GM19455 (cell line): Measurements from ENCODE around the gene MRPS12.
"Not testable (repeated sequence)": the region's sequence is repeated elsewhere in the genome, so short reads cannot be mapped to it uniquely, and the experiment has no call there.

Source experiments
- ATAC-seq: cut with Tn5 transposase; IDR thresholded peaks from one replicate; pipeline ENCODE4 v1.9.1; 2021; ENCODE audit not compliant: unreplicated experiment

Gene MRPS12

DNA sequence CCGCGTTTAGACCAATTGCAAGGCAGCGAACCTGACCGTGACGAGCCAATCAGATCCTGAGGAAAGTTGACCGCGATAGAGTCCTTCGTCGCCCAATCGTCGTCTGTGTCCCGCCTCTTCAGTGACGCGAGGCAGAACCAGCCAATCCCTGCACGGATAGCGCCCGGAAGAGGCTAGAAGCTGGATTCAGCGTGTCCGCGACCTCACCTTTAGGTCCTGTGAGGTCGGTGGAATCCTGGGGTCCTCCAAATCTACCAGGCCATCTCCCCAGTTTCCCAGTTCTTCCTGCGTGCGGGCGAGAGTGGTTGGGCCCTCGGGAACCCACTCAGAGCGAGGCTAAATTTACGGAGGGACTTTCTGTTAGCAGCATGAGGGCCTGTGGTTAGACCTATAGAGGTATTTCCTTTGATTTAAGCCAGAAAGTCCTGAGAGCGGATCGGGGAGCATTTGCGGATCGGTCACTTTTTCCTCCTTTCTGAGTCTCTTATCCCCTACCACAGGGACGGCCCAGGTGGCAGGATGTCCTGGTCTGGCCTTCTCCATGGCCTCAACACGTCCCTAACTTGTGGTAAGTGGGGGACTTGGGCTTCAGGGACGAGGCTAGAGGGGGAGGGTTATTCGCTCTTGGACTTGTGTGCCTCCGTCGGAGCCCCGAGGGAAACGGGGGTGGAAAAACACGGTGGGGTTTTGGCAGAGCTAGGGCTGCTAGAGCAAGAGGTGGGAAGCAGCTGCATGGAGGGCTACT is at the start of gene MRPS12:
MRPS12 (plus strand) TSS at position 169 of the 745 bp plus-strand sequence; CDS start at position 520, 351 bp downstream.
- peak; percentile 92 for ATAC-seq

DNA sequence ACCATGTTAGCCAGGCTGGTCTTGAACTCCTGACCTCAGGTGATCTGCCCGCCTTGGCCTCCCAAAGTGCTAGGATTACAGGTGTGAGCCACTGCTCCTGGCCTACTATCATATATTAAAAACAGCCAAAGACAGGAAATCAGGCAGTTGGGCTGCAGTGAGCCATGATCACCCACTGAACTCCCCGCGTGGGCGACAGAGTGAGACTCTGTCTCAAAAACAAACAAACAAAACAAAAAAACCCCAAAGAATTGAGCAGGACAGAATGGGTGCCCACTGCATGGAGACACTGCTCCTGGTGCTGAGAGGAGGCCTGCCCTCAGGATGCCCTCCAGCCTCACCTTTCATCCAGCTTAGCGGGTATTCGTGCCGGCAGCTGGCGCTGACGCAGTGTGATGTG is 47.5 kb upstream of the MRPS12 start:
- no peak for ATAC-seq

DNA sequence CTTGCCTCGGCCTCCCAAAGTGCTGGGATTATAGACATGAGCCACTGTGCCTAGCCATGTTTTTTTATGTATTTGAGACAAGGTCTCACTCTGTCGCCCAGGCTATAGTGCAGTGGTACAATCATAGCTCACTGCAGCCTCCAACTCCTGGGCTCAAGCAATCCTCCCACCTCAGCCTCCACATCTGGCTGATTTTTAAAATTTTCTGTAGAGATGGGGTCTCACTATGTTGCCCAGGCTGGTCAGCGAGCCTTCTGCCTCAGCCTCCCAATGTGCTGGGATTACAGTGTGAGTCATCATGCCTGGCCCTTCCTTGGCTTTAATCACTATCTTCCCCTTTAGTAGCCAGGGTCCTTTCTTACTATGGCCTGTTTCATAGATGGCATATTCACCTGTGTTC is 46.1 kb upstream of the MRPS12 start:
- ATAC-seq: not testable (repeated sequence)

DNA sequence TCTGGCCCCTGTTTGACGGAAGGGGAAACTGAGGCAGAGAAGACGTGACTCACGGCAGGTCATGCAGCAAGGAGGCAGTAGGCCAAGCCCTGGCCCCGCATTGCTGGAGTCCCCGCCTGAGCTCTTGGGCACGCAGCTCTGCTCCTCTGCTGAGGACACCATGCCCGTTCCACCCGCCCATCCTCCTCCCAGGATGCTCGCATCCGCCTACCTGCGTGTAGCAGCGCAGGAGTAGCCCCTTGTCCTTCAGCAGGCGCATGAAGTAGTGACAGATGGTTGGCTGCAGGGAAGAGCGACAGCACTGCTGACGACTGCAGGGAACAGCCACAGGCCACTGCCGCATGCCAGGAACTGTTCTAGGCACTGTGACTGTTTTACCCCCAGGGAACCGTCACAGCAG is 41.9 kb upstream of the MRPS12 start:
- no peak for ATAC-seq

DNA sequence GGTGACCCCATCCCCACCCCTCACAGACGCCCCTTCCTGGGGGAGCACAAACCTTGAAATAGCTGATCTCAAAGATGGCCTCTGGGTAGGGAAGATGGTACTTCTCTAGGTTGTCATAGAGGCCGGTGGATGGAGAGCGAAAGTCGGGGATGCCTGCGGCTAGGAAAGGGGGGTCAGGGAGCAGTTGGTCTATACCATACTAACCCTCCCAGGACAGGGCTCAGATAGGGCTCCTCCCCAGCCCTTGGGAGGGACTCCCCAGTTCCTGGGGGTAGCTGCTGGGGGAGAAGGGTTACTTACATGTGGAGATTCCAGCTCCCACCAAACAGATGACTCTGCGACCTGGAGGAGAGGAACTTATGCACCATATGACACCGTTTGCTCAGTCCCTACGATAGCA is 40.9 kb upstream of the MRPS12 start:
- no peak for ATAC-seq

DNA sequence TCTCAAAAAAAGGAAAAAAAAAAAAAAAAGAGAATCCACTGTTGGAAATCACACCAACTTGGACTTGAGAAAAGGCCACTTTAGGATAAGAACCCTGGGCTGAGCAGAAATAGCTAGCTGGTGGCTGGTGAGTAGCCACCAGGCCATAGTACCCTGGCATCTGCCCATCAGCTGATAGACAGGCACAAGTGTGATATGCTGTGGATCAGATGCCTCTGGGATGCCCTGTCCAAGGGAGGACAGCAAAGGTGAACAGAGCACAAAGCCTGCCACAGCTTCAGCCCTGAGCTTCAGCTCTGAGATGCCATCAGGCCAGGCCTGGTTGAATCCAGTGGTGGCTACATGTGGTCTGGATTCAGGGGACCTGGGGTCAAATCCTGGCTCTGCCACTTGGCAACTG is 40.1 kb upstream of the MRPS12 start:
- no peak for ATAC-seq

DNA sequence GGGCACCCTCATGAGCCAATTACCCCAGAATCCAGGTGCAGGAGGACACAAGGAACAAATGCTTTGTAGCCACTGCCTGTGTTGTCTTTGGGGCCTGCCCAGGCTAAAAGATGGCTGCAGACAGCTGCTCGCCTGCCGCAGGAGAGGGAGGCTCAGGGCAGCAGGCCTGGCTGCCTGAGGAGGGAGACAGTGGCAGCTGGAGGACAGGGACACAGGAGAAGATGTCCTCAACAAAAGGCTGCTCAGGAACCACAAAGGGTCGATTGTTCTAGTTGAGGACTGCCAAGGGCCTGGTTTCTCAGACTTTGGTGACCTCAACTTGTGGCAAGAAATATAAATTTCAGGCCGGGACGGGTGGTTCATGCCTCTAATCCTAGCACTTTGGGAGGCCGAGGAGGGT is 39.0 kb upstream of the MRPS12 start:
- no peak for ATAC-seq

DNA sequence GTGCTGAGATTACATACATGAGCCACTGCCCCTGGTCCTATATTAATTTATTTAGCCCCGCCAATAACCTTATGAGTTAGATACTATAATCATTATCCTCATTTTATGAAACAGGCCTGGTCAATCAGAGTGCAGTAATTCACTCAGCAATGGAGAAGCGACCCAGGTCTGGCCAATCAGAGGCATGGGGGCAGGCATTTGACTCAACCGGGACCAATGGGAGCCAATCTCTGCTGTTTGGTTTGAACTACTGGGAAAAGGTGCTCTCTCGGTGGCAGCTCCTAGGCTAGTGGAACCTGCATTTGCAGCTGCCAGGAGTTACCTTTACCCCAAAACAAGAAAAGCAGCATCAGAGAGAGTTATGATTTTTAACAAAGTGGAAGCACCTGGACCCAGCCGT is 37.9 kb upstream of the MRPS12 start:
- ATAC-seq: no peak

DNA sequence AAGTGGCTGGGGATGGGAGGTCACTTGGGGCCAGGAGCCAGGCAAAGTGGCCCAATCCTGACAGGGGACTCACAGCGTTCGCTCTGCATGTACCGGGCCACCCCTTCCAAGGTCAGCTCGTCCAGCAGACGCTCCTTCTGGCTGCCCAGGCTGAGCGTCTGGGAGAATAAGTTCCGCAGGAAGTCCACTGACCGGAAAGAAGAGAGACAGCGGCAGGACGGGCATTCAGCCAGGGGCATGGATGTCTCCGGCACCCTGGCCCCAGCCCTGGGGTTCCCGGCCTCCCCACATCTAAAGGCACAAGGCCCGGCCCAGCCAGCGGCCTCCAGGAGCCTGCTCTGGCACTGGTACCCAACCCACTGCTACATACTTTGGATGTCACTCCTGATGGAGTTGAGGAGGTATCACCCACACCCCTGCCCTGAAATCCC is 37.4 kb upstream of the MRPS12 start:
- no peak for ATAC-seq

DNA sequence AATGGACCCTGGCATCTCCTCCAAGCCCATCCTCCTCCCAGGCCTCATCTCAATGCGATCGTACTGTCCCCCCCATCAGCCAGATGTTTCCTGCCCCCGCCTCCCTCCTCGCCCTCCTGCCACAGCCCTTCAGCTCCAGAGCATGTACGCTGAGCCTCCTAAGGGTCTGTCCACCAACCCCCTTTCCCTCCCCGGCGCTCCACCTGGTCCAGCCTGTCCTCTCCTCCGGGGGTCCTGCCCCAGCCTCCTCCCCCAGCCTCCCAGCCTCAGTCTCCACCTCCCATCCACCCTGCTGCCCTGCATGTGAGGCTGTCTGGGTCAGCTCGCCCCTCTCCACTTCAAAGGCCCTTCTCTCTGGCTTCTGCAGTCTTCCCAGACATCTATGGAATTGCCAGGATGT is 35.8 kb upstream of the MRPS12 start:
- ATAC-seq: no peak

DNA sequence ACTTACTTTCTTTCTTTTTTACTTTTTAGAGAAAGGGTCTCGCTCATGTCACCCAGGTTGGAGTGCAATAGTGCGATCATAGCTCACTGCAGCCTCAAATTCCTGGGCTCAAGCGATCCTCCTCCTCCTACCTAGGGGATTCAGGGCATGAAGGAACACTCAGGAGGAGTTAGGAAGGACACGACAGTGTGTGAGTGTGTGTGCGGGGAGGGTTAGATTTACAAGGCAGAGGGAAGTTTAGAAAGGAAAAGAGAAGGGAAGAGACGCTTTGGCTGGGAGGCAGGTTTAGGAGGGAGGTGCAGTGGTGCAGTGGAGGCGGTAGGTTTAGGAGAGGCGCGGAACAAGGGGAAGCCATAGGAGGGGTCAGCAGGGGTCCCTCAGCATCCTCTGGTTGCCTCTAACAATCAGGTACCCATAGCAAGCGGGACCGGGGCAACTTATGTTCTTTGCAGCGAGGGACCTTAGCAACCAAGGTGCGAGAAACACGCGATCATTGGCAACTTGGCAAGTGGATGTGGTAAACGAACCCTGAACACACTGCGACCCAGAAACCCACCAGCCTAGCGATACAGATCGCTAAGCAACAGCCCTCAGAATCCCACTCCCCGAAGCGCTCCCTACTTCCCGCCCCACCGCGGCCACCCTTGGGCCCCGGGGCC is 31.8 kb upstream of the MRPS12 start:
- no peak for ATAC-seq

DNA sequence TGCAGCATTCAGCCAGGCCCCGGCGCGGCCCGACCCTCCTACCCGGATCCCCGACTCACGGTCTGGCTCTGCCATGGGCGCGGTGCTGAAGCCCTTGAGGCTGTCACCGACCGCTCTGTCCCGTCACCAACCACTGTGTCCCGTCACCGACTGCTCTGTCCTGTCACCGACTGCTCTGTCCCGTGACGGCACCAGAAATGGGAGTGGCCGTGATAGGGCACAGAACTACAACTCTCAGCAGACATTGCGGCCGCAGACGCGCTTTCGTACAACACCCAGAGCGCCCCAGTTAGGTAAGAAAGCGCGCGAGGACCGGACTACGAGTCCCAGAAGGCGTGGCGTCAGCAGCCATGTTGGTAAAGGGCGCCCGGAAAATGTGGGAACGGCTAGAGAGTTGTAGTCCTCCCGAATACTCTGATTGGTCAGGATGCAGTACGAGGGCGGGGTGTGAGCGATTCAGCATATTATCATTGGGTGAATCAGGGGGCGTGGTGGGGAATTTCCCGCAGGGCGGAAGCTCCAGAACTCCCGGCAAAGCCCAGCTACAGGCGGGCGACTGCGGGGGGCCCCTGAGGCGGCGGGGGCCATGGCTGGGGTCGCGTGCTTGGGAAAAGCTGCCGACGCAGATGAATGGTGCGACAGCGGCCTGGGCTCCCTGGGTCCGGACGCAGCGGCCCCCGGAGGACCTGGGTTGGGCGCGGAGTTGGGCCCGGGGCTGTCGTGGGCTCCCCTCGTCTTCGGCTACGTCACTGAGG is 31.1 kb upstream of the MRPS12 start, which contains the start of the genes NFKBIB and SIRT2:
NFKBIB (plus strand) TSS at position 523 of the 755 bp plus-strand sequence; CDS start at position 587, 64 bp downstream.
SIRT2 (minus strand) TSS at position 172 of the 755 bp plus-strand sequence; CDS start at position 75, 97 bp downstream.
- peak; percentile 87 for ATAC-seq

DNA sequence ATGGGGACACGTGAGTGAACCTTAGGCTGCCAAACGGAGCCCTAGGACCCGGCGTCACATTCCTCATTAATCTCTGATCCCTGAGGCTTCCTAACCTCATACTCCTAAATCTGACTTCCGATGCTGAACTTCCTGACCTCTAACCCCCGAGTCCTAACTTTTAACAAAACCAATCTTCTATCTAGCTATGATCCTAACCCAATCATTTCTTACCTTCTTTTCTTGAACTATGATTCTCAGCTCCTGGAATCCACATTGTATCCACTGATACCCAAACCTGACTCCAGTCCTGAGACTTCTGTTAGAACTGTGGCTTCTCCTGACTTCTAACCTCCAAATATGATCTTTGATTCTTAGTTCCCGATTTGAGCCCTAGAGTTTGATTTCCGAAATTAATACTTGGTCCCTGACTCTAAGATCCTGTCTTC is 30.5 kb upstream of the MRPS12 start:
- no peak for ATAC-seq

DNA sequence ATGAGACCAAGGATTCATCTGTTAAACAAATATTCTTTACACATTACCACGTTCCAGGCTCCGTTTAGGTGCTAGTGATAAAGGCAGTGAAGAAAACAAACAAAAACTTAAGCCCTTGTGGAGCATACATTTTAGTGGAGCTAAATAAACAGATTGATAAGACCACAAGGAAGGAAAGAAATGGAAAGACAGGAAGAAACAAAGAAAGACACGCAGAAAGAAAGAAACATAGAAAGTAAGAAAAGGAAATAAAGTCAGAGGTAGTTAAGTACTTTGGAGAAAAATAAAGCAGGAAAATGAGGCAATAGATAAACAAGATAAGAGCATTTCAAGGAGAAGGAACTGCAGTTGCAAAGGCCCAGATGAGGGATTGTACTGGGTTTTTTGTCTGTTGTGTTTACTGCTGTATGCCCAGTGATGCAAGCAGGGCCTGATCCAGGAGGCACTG is 30.0 kb upstream of the MRPS12 start:
- ATAC-seq: no peak

DNA sequence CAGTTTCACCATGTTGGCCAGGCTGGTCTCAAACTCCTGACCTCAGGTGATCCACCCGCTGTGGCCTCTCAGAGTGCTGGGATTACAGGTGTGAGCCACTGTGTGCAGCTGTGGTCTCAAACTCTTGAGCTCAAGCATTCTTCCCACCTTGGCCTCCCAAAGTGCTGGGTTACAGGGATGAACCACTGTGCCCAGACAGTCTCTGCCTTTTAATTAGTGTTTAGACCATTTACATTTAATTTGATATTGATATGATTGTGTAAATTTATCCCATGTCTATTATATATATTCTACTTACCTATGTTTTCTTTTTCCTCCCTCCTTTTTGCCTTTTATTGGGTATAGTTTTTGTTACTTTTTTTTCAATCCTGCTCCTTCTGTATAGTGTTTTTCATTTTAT is 29.1 kb upstream of the MRPS12 start:
- no peak for ATAC-seq

DNA sequence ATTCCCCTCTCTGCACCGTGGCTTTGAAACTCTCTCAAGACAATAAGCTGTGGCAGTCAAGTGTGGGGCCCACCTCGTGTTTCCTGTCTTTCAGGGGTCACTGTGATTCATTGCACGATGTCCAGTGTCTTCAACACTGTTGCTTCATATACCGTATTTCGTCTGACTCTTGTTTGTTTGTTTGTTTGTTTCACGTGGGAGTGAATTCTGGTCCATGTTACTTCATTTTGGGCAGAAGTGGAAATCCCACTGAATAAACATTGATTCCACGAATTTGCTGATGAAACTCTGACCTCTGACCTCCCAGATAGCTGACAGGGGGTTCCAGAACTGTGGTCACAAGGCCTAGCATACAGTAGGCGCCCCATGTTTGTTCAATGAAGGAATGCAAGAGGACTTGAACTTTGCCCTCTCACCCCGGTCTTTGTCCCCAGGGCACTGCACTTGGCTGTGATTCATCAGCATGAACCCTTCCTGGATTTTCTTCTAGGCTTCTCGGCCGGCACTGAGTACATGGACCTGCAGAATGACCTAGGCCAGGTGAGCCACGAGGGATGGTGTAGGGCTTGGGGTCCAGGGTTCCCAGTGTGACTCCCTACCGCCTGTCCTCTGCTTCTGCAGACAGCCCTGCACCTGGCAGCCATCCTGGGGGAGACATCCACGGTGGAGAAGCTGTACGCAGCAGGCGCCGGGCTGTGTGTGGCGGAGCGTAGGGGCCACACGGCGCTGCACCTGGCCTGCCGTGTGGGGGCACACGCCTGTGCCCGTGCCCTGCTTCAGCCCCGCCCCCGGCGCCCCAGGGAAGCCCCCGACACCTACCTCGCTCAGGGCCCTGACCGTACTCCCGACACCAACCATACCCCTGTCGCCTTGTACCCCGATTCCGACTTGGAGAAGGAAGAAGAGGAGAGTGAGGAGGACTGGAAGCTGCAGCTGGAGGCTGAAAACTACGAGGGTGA is 25.9 kb upstream of the MRPS12 start:
- ATAC-seq: no peak

DNA sequence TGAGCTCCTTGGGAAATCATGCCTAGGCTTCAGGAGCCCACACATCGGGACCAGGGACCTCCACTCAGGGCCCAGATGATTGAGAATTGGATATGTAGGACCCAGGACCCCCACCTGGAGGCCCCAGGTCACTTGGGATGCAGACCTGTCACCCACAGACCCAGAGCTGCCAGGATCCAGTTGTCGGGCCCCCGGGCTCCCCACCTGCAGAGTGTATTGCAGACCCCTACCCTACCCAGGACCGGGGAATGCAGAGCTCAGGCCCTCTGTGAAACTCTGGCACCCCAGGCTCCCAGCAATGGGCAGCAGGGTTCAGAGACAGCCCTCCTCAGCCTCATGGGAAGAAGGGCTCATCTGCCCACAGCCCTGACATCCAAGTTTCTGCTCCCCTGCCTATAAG is 25.1 kb upstream of the MRPS12 start:
- ATAC-seq: no peak

DNA sequence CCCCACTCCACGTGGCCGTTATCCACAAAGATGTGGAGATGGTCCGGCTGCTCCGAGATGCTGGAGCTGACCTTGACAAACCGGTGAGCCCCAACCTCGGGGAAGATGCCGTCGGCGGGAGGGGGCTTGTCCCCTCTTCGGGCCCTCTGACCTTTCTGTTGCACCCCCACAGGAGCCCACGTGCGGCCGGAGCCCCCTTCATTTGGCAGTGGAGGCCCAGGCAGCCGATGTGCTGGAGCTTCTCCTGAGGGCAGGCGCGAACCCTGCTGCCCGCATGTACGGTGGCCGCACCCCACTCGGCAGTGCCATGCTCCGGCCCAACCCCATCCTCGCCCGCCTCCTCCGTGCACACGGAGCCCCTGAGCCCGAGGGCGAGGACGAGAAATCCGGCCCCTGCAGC is 23.5 kb upstream of the MRPS12 start:
- ATAC-seq: no peak

DNA sequence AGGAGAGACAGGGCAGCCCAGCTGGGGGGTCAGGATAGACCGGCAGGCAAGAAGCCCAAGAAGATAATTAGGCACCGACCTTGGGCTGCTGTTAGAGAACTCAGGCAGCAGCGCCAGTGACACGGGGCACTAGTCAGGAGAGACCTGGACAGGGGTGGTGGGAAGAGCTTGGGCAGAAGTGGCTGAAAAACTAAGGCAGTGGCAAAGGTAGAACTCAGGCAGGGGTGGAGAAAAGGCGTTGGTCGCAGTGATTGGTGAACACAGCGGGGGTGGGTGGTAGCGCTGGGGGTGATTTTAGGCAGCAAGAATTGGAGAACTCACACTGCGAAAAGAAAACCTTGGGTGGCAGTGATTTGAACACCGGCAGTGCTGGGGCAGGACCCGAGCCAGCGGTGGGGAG is 23.1 kb upstream of the MRPS12 start:
- no peak for ATAC-seq

DNA sequence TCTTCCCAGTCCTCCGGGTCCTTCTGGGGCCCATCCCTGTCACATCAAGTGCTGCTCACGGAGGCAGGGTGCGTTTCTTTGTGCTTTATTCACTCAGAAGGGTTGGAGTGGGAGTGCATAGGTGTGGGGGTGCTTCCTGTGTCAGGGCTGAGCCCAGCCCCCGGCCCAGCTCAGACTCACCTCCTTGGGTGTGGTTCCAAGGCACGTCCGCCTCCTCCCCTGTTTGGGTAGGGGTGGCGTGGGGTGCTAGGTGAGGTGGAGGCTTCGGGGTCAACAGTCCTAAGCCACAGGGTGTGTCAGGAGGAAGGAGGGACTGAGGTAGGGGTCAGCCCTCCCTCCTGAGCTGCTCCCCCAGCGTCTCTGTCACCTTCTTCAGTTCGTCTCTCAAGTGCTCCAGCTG is 21.8 kb upstream of the MRPS12 start:
- ATAC-seq: no peak
